ENCODE data around the gene UGT1A7. TPM values are rescaled to one million over a fixed set of nuclear protein-coding genes. Genes with fewer than 3 reads are reported as not detected.
"Not testable (repeated sequence)": the region's sequence is repeated elsewhere in the genome, so short reads cannot be mapped to it uniquely, and the experiment has no call there.

UGT1A7 gene
- total RNA-seq, result not detected

GRCh38 chr2:233681521-233682099, at the start of gene UGT1A7:
UGT1A7 (plus strand) TSS chr2:233681901; CDS start chr2:233681938, 37 bp downstream.
- ATAC-seq, result no peak
- DNase-seq, result no peak
- no peaks in the 10 kb centered on the region for H3K9me3 ChIP-seq
- no peaks in the 10 kb centered on the region for H3K4me1 ChIP-seq
- 54 to 60% methylated on average over 5 of the region's 5 CpGs for WGBS, 2 donors
- no peaks in the 10 kb centered on the region for H3K36me3 ChIP-seq (replicated peaks in 1 of 2; ENCODE audit: insufficient read depth in 1 of 2, low read depth in 2 of 2)
- TF ChIP-seq POLR2A (IDR thresholded peaks at IDR 0.05) (no peak), CTCF (IDR thresholded peaks at IDR 0.05) (no peak)
- no peak within 1 kb of the TSS for H3K4me3 ChIP-seq
- intact Hi-C loops (cut with DNase I), result no loop called here
- no peaks in the 10 kb centered on the region for H3K27me3 ChIP-seq
- H3K27ac ChIP-seq, result no peak within 1 kb of the TSS

- intact Hi-C loops (cut with DNase I); H3K27ac ChIP-seq; H3K4me3 ChIP-seq; ATAC-seq; DNase-seq; H3K9me3 ChIP-seq; H3K4me1 ChIP-seq; H3K36me3 ChIP-seq (replicated peaks in 1 of 2; ENCODE audit: insufficient read depth in 1 of 2, low read depth in 2 of 2); H3K27me3 ChIP-seq: not testable (repeated sequence)
- 65 to 77% methylated on average over 9 to 10 of the region's 10 CpGs for WGBS, 2 donors
Measured at GRCh38 chr2:233636306-233636705, 45.4 kb upstream of the UGT1A7 start, which contains the start of gene UGT1A10. UGT1A10 (plus strand) TSS chr2:233636448; CDS start chr2:233636523, 75 bp downstream.

DNA sequence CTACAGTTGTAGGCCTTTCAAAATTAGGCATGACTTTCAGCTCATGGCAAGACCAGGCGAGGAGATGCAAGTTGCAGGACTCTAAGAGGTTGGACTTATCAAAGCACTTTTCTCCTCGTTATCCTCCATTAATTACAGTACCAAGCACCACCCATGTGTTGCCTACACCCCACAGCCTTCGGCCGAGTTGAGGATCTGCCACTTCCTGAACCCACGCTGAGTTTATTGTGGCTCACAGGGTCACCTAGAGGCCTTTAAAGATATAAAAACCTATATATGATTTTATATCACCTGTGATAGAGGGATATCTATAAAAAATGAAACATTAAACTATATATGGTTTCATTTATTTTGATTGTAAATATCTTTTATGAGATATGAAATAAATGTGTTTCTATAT, 42.9 kb upstream of the UGT1A7 start:
- TF ChIP-seq POLR2A (IDR thresholded peaks at IDR 0.05) (no peak), CTCF (IDR thresholded peaks at IDR 0.05) (no peak)
- Histone ChIP-seq H3K4me1 (no peaks in the 10 kb centered on the region), H3K36me3 (replicated peaks in 1 of 2; ENCODE audit: insufficient read depth in 1 of 2, low read depth in 2 of 2) (no peaks in the 10 kb centered on the region), H3K9me3 (no peaks in the 10 kb centered on the region), H3K27me3 (no peaks in the 10 kb centered on the region), H3K4me3 (no peak overlapping the region), H3K27ac (no peak overlapping the region)
- ATAC-seq, result no peak
- DNase-seq, result no peak
- intact Hi-C loops (cut with DNase I), result no loop called here
- WGBS, 2 donors, result 60 to 66% methylated on average over 5 of the region's 5 CpGs

DNA sequence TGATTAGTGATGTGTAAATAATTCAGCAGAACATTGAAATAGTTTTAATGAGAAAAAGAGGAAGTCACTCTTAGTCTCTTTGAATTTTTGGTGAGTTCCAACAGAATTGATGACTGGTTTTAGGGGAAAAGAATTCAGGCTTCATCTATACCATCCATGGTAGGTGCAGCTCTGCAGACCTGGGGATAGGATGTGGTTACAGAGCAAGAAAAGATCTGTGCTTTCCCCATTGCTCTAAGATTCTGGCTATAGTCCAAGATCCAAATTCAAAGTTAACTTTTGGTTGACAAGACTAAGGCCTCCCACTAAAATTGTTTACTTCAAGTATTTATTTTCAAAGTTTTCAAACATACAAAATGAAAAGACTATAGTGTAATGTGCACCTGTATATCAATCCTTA, 41.8 kb upstream of the UGT1A7 start:
- H3K27ac ChIP-seq, result no peak overlapping the region
- no peaks in the 10 kb centered on the region for H3K9me3 ChIP-seq
- DNase-seq (no peak), ATAC-seq (no peak)
- TF ChIP-seq POLR2A (IDR thresholded peaks at IDR 0.05), result no peak
- TF ChIP-seq CTCF (IDR thresholded peaks at IDR 0.05), result no peak
- H3K4me3 ChIP-seq, result no peak overlapping the region
- intact Hi-C loops (cut with DNase I), result no loop called here
- H3K27me3 ChIP-seq, result no peaks in the 10 kb centered on the region
- no peaks in the 10 kb centered on the region for H3K4me1 ChIP-seq
- H3K36me3 ChIP-seq (replicated peaks in 1 of 2; ENCODE audit: insufficient read depth in 1 of 2, low read depth in 2 of 2), result no peaks in the 10 kb centered on the region

- intact Hi-C loops (cut with DNase I), result no loop called here
- Histone ChIP-seq H3K36me3 (replicated peaks in 1 of 2; ENCODE audit: insufficient read depth in 1 of 2, low read depth in 2 of 2) (no peaks in the 10 kb centered on the region), H3K27ac (no peak overlapping the region), H3K9me3 (peaks cover 0 to 8% (median 0%) of the 10 kb centered on the region in 3 donors), H3K27me3 (no peaks in the 10 kb centered on the region), H3K4me1 (no peaks in the 10 kb centered on the region), H3K4me3 (no peak overlapping the region)
- WGBS, 2 donors, result 92% methylated on average over 1 of the region's 1 CpG; no CpG with 5 or more reads in 1 of the 2 donors
- no peak for DNase-seq
- no peak for ATAC-seq
- TF ChIP-seq POLR2A (IDR thresholded peaks at IDR 0.05), result no peak
- no peak for TF ChIP-seq CTCF (IDR thresholded peaks at IDR 0.05)
Measured at GRCh38 chr2:233643128-233643527, 38.6 kb upstream of the UGT1A7 start.

GRCh38 chr2:233646033-233646432, 35.7 kb upstream of the UGT1A7 start:
- DNase-seq; H3K27ac ChIP-seq; ATAC-seq; H3K9me3 ChIP-seq; H3K4me1 ChIP-seq; H3K36me3 ChIP-seq (replicated peaks in 1 of 2; ENCODE audit: insufficient read depth in 1 of 2, low read depth in 2 of 2); H3K27me3 ChIP-seq; H3K4me3 ChIP-seq; intact Hi-C loops (cut with DNase I): not testable (repeated sequence)
- 72 to 83% methylated on average over 3 of the region's 3 CpGs for whole genome bisulfite sequencing, 2 donors

Data from body of pancreas (tissue), 4 donors.